Measurements from ENCODE around the gene LRTM2. TPM values are rescaled to one million over a fixed set of nuclear protein-coding genes. Genes with fewer than 3 reads are reported as not detected.

The LRTM2 gene
- total RNA-seq, 4 donors from 2014 or later, result not detected

- Histone ChIP-seq H3K36me3 (no peaks in the 10 kb centered on the region), H3K27me3 (no peaks in the 10 kb centered on the region), H3K9me3 (no peaks in the 10 kb centered on the region), H3K4me3 (replicated peaks in 1 of 3) (no peak overlapping the region), H3K4me1 (peaks cover 3 to 9% of the 10 kb centered on the region in 2 donors), H3K27ac (no peak overlapping the region)
- intact Hi-C loops (cut with DNase I), result no loop called here
- TF ChIP-seq, protein P1, sequence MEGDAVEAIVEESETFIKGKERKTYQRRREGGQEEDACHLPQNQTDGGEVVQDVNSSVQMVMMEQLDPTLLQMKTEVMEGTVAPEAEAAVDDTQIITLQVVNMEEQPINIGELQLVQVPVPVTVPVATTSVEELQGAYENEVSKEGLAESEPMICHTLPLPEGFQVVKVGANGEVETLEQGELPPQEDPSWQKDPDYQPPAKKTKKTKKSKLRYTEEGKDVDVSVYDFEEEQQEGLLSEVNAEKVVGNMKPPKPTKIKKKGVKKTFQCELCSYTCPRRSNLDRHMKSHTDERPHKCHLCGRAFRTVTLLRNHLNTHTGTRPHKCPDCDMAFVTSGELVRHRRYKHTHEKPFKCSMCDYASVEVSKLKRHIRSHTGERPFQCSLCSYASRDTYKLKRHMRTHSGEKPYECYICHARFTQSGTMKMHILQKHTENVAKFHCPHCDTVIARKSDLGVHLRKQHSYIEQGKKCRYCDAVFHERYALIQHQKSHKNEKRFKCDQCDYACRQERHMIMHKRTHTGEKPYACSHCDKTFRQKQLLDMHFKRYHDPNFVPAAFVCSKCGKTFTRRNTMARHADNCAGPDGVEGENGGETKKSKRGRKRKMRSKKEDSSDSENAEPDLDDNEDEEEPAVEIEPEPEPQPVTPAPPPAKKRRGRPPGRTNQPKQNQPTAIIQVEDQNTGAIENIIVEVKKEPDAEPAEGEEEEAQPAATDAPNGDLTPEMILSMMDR (IDR thresholded peaks at IDR 0.05), result no peak
- TF ChIP-seq POLR2A (IDR thresholded peaks at IDR 0.05), result no peak
- DNase-seq, result no peak
- WGBS, 2 donors, result 93% methylated on average over 4 of the region's 15 CpGs; no CpG with 5 or more reads in 1 of the 2 donors
Observed at GRCh38 chr12:1826401-1826800, 6.0 kb downstream of the LRTM2 start.

GRCh38 chr12:1826867-1827705 lies 6.7 kb downstream of the LRTM2 start:
- TF ChIP-seq POLR2A (IDR thresholded peaks at IDR 0.05), result no peak
- TF ChIP-seq, protein P1 (IDR thresholded peaks at IDR 0.05), result no peak
- H3K4me3 ChIP-seq (replicated peaks in 1 of 3), result no peak overlapping the region
- no peaks in the 10 kb centered on the region for H3K9me3 ChIP-seq
- intact Hi-C loops (cut with DNase I), result no loop called here
- no peaks in the 10 kb centered on the region for H3K27me3 ChIP-seq
- H3K27ac ChIP-seq, result no peak overlapping the region
- DNase-seq, result no peak
- peaks cover 4 to 9% of the 10 kb centered on the region in 2 donors for H3K4me1 ChIP-seq
- no peaks in the 10 kb centered on the region for H3K36me3 ChIP-seq
- 77 to 82% methylated on average over 20 to 21 of the region's 25 CpGs for WGBS, 2 donors

- no peak for TF ChIP-seq POLR2A (IDR thresholded peaks at IDR 0.05)
- TF ChIP-seq, protein P1 (IDR thresholded peaks at IDR 0.05), result no peak
- no peaks in the 10 kb centered on the region for H3K36me3 ChIP-seq
- WGBS, 2 donors, result 88% methylated on average over 24 to 30 of the region's 38 CpGs
- no peak overlapping the region for H3K4me3 ChIP-seq (replicated peaks in 1 of 3)
- H3K27me3 ChIP-seq, result no peaks in the 10 kb centered on the region
- no peaks in the 10 kb centered on the region for H3K9me3 ChIP-seq
- DNase-seq, result no peak
- H3K4me1 ChIP-seq, result peaks cover 4 to 9% of the 10 kb centered on the region in 2 donors
- H3K27ac ChIP-seq, result no peak overlapping the region
- intact Hi-C loops (cut with DNase I), result no loop called here
Observed at GRCh38 chr12:1827826-1828805, 7.8 kb downstream of the LRTM2 start.

DNA sequence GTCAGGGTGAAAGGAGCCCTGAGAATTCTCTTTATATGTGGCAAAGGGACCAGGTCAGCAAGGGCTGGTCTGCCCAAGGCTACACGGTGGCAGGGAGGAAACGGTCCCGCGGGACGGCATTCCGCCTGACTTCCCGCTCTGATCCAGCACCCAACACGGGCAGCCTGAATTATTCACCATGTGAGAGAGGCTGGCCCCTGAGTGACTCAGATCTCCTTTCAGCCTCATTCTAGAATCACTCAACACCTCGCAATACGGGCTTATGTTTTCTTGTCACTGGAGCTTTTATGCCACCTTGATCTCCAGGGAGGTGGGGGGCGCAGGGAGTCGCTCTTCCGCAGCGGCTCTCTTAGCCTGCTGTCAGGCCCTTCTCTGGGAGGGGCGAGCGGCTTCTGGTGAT lies 8.5 kb downstream of the LRTM2 start:
- no peak for DNase-seq
- Histone ChIP-seq H3K4me3 (replicated peaks in 1 of 3) (no peak overlapping the region), H3K27me3 (no peaks in the 10 kb centered on the region), H3K27ac (no peak overlapping the region), H3K4me1 (peaks cover 4 to 9% of the 10 kb centered on the region in 2 donors), H3K9me3 (no peaks in the 10 kb centered on the region), H3K36me3 (no peaks in the 10 kb centered on the region)
- TF ChIP-seq, protein P1 (IDR thresholded peaks at IDR 0.05), result no peak
- no peak for TF ChIP-seq POLR2A (IDR thresholded peaks at IDR 0.05)
- WGBS, 2 donors, result 70 to 85% methylated on average over 16 of the region's 16 CpGs
- intact Hi-C loops (cut with DNase I), result no loop called here
